Ovary (tissue), 9 donors: ENCODE measurements around the gene LDB1. TPM values are rescaled to one million over a fixed set of nuclear protein-coding genes. Genes with fewer than 3 reads are reported as not detected.

Experiments used
- DNase-seq, 5 donors: peaks; one replicate each; pipeline ENCODE4 v3.0.0-alpha.2; 2019 to 2020
- H3K27ac ChIP-seq, 2 donors: fragments of 200-600 bp; one replicate each; pipeline versions ENCODE4 v1.5.1 to v1.8.0; 2019 to 2022
- H3K27me3 ChIP-seq: fragments of 200-600 bp; one replicate; pipeline ENCODE4 v1.8.0; 2022
- H3K36me3 ChIP-seq: fragments of 200-600 bp; sonication (generic); one replicate; pipeline ENCODE4 v1.5.1; 2019
- H3K4me1 ChIP-seq: one replicate; pipeline ENCODE4 v1.8.1; 2013; ENCODE audit warnings: mild to moderate bottlenecking, moderate library complexity; ENCODE audit not compliant: insufficient read depth
- H3K4me3 ChIP-seq: fragments of 200-600 bp; sonication (generic); one replicate; pipeline ENCODE4 v1.5.1; 2017
- H3K9me3 ChIP-seq, 2 donors: fragments of 200-600 bp in 1 of 2; sonication (generic) in 1 of 2; one replicate each; pipeline versions ENCODE4 v1.5.1 to v1.8.1; 2013 to 2019; ENCODE audit warnings: mild to moderate bottlenecking in 1 of 2, moderate library complexity in 1 of 2
- EP300 ChIP-seq: sonication (generic); formaldehyde crosslinking; IDR thresholded peaks from one replicate; pipeline ENCODE4 v1.6.1; 2017; ENCODE audit warnings: antibody characterized with exemption
- POLR2A ChIP-seq: fragments of 450-650 bp; IDR thresholded peaks from one replicate; pipeline ENCODE4 v1.6.1; 2017; ENCODE audit warnings: antibody characterized with exemption, mild to moderate bottlenecking, moderate library complexity
- WGBS, 3 donors: extraction: QIAGEN DNeasy Blood & Tissue Kit in 1 of 3; methylation state at CpG; one replicate each; pipeline versions ENCODE4 v1.1.5 to v1.1.7; 2013 to 2017; 5-methylcytosine and 5-hydroxymethylcytosine counted together
- intact Hi-C, 4 donors: fragments of 100-400 bp; cut with DNase I; formaldehyde crosslinking; loops; one replicate each; pipeline versions ENCODE4 v1.11.0 to v1.15.1; 2022 to 2023
- polyA plus RNA-seq, 2 donors: library from polyadenylated mRNA; stranded (reverse); fragments of 200-250 nt in 1 of 2; fragments of 350-450 nt in 1 of 2; fragmentation: Illumina TruSeq in 1 of 2; extraction: RNeasy Lipid Tissue Mini Kit (QIAGEN cat#74804) in 1 of 2; gene quantifications; one replicate each; pipeline ENCODE4 v1.2.3, GENCODE V29; 2013 to 2014
- total RNA-seq, 7 donors: library from RNA; depleted of rRNA in 2 of 7; stranded (reverse); fragments of >200 nt in 2 of 7; fragmentation: NEBNext Ultra II Directional in 3 of 7; extraction: Animal tissue kit (Norgen Biotek cat#: 25700) in 3 of 7; gene quantifications; one replicate each; pipeline versions ENCODE4 v1.1.0 to v1.2.4, GENCODE V29; 2016 to 2023
- TF ChIP-seq, protein P1 (sequence below), 3 donors: fragments of 450-650 bp in 2 of 3; fragments of 200-600 bp in 1 of 3; IDR thresholded peaks; one replicate each; pipeline versions ENCODE4 v1.5.1 to v1.8.0; 2016 to 2022; ENCODE audit warnings: antibody characterized with exemption in 3 of 3, mild to moderate bottlenecking in 1 of 3
- donor health status: DM: no; HTN: no; CAD: no; lungs with moderate emphysema.
- donor health status: DM: no; HTN: no; CAD: no.
- donor health status: Bipolar disorder and iron deficiency.
- donor health status: DM: yes; HTN: yes; CAD: no.
- donor health status: DM: no; HTN: no; CAD: no.
- donor health status: DM: yes; HTN: yes; CAD: no.

Gene LDB1
- total and polyA plus RNA-seq, 9 donors, result 59.0 to 141 (median 93.2) TPM

DNA sequence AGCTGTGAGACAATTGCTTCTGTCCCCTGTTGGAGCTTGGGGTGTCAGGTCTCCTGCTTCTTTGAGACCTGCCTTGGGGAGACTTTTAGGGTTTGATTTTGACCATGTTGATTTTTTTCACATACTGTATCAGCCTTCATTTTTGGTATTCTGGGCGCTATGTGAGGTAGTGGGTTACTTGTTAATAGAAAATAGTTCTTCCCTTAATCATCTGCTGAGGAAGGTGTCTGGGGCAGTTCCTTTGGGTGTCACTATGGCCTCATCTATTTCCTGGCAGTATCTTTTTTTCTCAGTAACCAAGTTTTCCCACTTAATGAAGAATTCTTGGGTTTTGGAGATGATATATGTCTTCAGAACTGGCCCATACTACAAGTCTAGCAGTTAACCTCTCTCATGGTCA is 27.4 kb upstream of the LDB1 start:
- Histone ChIP-seq H3K27ac (no peak overlapping the region), H3K36me3 (no peaks in the 10 kb centered on the region), H3K9me3 (no peaks in the 10 kb centered on the region), H3K27me3 (no peaks in the 10 kb centered on the region), H3K4me1 (peaks cover 3% of the 10 kb centered on the region), H3K4me3 (no peak overlapping the region)
- no peak for TF ChIP-seq POLR2A
- no peak for TF ChIP-seq EP300
- no peak for DNase-seq
- WGBS, 3 donors, result 94 to 100% (median 98%) methylated on average over 1 of the region's 1 CpG
- intact Hi-C loops, result no loop called here

DNA sequence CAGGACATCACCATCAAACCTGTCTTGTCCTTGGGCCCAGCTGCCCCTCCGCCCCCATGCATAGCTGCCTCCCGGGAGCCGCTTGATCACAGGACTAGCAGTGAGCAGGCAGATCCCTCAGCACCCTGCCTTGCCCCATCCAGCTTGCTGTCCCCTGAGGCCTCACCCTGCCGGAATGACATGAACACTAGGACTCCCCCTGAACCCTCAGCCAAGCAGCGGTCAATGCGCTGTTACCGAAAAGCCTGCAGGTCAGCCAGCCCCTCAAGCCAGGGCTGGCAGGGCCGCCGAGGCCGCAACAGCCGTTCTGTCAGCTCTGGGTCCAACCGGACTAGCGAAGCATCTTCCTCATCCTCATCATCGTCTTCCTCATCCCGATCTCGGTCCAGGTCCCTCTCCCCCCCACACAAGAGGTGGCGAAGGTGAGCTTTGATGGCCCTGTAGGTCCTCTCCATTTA is 26.8 kb upstream of the LDB1 start:
- no peaks in the 10 kb centered on the region for H3K9me3 ChIP-seq
- no peak overlapping the region for H3K4me3 ChIP-seq
- peaks cover 3% of the 10 kb centered on the region for H3K4me1 ChIP-seq
- TF ChIP-seq EP300 (no peak), POLR2A (no peak)
- TF ChIP-seq, protein P1, sequence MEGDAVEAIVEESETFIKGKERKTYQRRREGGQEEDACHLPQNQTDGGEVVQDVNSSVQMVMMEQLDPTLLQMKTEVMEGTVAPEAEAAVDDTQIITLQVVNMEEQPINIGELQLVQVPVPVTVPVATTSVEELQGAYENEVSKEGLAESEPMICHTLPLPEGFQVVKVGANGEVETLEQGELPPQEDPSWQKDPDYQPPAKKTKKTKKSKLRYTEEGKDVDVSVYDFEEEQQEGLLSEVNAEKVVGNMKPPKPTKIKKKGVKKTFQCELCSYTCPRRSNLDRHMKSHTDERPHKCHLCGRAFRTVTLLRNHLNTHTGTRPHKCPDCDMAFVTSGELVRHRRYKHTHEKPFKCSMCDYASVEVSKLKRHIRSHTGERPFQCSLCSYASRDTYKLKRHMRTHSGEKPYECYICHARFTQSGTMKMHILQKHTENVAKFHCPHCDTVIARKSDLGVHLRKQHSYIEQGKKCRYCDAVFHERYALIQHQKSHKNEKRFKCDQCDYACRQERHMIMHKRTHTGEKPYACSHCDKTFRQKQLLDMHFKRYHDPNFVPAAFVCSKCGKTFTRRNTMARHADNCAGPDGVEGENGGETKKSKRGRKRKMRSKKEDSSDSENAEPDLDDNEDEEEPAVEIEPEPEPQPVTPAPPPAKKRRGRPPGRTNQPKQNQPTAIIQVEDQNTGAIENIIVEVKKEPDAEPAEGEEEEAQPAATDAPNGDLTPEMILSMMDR (IDR thresholded peaks at IDR 0.05), result no peak
- WGBS, 3 donors, result 85 to 88% (median 86%) methylated on average over 17 of the region's 17 CpGs
- no peaks in the 10 kb centered on the region for H3K36me3 ChIP-seq
- no peak overlapping the region for H3K27ac ChIP-seq
- DNase-seq, result no peak
- H3K27me3 ChIP-seq, result no peaks in the 10 kb centered on the region
- intact Hi-C loops, result no loop called here

DNA sequence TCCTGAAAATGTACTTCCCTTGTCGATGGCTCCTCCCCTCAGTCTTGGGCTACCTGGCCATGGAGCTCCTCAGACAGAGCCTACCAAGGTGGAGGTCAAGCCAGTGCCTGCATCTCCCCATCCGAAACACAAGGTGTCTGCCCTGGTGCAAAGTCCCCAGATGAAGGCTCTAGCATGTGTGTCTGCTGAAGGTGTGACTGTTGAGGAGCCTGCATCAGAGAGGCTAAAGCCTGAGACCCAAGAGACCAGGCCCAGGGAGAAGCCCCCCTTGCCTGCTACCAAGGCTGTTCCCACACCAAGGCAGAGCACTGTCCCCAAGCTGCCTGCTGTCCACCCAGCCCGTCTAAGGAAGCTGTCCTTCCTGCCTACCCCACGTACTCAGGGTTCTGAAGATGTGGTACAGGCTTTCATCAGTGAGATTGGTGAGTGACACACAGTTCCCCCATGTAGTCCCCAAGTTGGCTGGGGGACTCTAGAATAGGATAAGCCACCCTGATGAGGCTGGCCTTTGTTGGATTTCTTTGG is 21.5 kb upstream of the LDB1 start:
- H3K36me3 ChIP-seq, result no peaks in the 10 kb centered on the region
- TF ChIP-seq EP300 (no peak), POLR2A (no peak)
- TF ChIP-seq, protein P1 (IDR thresholded peaks at IDR 0.05), result no peak
- WGBS, 3 donors, result 80 to 90% (median 87%) methylated on average over 4 of the region's 4 CpGs
- H3K4me1 ChIP-seq, result peaks cover 2% of the 10 kb centered on the region
- H3K4me3 ChIP-seq, result no peak overlapping the region
- no peak overlapping the region for H3K27ac ChIP-seq
- peak in 1 of 5 donors; percentile 10 for DNase-seq
- H3K9me3 ChIP-seq, result no peaks in the 10 kb centered on the region
- intact Hi-C loops, result no loop called here
- no peaks in the 10 kb centered on the region for H3K27me3 ChIP-seq

DNA sequence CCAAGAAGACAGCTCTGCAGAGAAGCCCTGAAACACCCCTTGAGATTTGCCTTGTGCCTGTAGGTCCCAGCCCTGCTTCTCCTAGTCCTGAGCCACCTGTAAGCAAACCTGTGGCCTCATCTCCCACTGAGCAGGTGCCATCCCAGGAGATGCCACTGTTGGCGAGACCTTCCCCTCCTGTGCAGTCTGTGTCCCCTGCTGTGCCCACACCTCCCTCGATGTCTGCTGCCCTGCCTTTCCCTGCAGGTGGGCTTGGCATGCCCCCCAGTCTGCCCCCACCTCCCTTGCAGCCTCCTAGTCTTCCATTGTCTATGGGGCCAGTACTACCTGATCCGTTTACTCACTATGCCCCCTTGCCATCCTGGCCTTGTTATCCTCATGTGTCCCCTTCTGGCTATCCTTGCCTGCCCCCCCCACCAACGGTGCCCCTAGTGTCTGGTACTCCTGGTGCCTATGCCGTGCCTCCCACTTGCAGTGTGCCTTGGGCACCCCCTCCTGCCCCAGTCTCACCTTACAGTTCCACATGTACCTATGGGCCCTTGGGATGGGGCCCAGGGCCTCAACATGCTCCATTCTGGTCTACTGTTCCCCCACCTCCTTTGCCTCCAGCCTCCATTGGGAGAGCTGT is 20.9 kb upstream of the LDB1 start:
- no peaks in the 10 kb centered on the region for H3K9me3 ChIP-seq
- intact Hi-C loops, result no loop called here
- peaks cover 3% of the 10 kb centered on the region for H3K4me1 ChIP-seq
- 77 to 82% (median 80%) methylated on average over 5 of the region's 5 CpGs for WGBS, 3 donors
- H3K27ac ChIP-seq, result no peak overlapping the region
- H3K36me3 ChIP-seq, result no peaks in the 10 kb centered on the region
- no peak for TF ChIP-seq POLR2A
- TF ChIP-seq EP300, result no peak
- TF ChIP-seq, protein P1 (IDR thresholded peaks at IDR 0.05), result no peak
- H3K27me3 ChIP-seq, result no peaks in the 10 kb centered on the region
- no peak overlapping the region for H3K4me3 ChIP-seq
- no peak for DNase-seq

DNA sequence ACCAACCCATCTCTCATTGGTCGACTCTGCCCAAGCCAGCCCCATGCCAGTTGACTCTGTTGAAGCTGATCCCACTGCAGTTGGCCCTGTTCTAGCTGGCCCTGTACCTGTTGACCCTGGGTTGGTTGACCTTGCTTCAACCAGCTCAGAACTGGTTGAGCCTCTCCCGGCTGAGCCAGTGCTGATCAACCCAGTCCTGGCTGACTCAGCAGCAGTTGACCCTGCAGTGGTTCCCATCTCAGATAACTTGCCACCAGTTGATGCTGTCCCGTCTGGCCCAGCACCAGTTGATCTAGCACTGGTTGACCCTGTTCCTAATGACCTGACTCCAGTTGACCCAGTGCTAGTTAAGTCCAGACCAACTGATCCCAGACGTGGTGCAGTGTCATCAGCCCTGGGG is 20.1 kb upstream of the LDB1 start:
- Histone ChIP-seq H3K4me3 (no peak overlapping the region), H3K4me1 (peaks cover 3% of the 10 kb centered on the region), H3K36me3 (no peaks in the 10 kb centered on the region), H3K9me3 (no peaks in the 10 kb centered on the region), H3K27ac (no peak overlapping the region), H3K27me3 (no peaks in the 10 kb centered on the region)
- 73 to 90% (median 82%) methylated on average over 4 of the region's 4 CpGs for WGBS, 3 donors
- no peak for TF ChIP-seq POLR2A
- no peak for TF ChIP-seq EP300
- TF ChIP-seq, protein P1 (IDR thresholded peaks at IDR 0.05), result no peak
- intact Hi-C loops, result no loop called here
- no peak for DNase-seq
